Rectal smooth muscle tissue (tissue), 1 donor: ENCODE results near the gene RPL10.
A peak's percentile ranks its signal among the peaks of the same experiment; 100 is the strongest.

Experiments
- H3K27ac ChIP-seq: one replicate; pipeline ENCODE4 v1.7.0; 2013; ENCODE audit warnings: low read depth, low read length, inconsistent platforms
- H3K27me3 ChIP-seq: one replicate; pipeline ENCODE4 v1.7.0; 2013; ENCODE audit warnings: low read length; ENCODE audit not compliant: control insufficient read depth, insufficient read depth
- H3K36me3 ChIP-seq: one replicate; pipeline ENCODE4 v1.7.0; 2013; ENCODE audit warnings: low read length; ENCODE audit not compliant: control insufficient read depth, insufficient read depth
- H3K4me1 ChIP-seq: one replicate; pipeline ENCODE4 v1.7.0; 2013; ENCODE audit warnings: low read length; ENCODE audit not compliant: control insufficient read depth, insufficient read depth
- H3K4me3 ChIP-seq: one replicate; pipeline ENCODE4 v1.7.0; 2013; ENCODE audit warnings: low read length
- H3K9ac ChIP-seq: one replicate; pipeline ENCODE4 v1.7.0; 2013; ENCODE audit warnings: low read length

Gene RPL10

GRCh38 chrX:154365997-154366665, 32.0 kb upstream of the RPL10 start:
- Histone ChIP-seq H3K27ac (peak overlapping the region; percentile 98), H3K4me3 (peak overlapping the region; percentile 24), H3K36me3 (peaks cover 45% of the 10 kb centered on the region), H3K4me1 (peaks cover 19% of the 10 kb centered on the region), H3K9ac (no peak overlapping the region), H3K27me3 (peaks cover 3% of the 10 kb centered on the region)

GRCh38 chrX:154366666-154367055, 31.5 kb upstream of the RPL10 start:
- Histone ChIP-seq H3K4me3 (peak overlapping the region; percentile 24), H3K27ac (peak overlapping the region; percentile 98), H3K9ac (no peak overlapping the region), H3K4me1 (peaks cover 19% of the 10 kb centered on the region), H3K27me3 (peaks cover 3% of the 10 kb centered on the region), H3K36me3 (peaks cover 42% of the 10 kb centered on the region)

DNA sequence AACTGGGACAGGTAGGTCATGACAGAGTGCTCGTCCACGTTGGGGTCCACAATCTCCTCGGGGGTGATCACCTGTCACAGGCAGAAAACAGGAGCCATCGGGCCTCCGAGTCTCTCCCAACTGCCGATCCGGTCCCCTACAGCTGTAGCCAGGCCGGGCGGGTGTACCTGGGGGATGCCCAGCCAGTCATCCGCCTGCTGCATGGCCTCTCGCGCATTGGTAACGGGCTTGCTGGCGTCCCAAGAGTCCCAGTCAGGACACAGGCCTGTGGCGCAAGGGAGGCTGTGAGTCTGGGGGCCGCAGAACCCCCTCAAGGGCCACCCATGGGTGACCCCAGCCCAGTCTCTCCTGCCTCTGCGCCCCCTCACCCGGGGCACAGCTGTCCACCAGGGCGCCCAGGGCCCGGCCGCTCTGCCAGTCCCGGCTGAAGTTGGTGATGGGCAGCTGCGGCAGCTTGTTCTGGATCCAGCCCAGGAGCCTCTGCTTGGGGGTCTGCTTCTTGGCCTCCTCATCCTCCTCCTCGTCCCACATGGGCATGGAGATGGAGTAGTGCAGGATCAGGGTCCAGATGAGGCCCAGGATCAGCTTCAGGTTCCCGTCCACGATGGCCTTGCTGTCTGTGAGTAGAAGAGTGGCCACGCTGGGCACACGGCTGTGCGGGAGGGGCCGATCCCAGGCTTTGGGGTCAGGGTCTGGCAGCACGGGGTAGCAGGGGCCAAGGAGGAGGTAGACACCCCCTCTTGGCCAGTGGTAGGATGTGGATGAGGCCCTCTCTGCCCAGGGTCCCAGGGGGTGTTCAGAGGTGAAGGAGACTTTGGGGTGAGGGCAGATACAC, 30.5 kb upstream of the RPL10 start:
- H3K9ac ChIP-seq: no peak overlapping the region
- H3K27me3 ChIP-seq: peaks cover 5% of the 10 kb centered on the region
- H3K27ac ChIP-seq: peak overlapping the region; percentile 98
- H3K4me1 ChIP-seq: peaks cover 19% of the 10 kb centered on the region
- peak overlapping the region; percentile 47 for H3K4me3 ChIP-seq
- peaks cover 33% of the 10 kb centered on the region for H3K36me3 ChIP-seq

GRCh38 chrX:154368630-154369448, 29.3 kb upstream of the RPL10 start:
- Histone ChIP-seq H3K4me1 (peaks cover 15% of the 10 kb centered on the region), H3K9ac (peak overlapping the region; percentile 41), H3K4me3 (peak overlapping the region; percentile 71), H3K27ac (peak overlapping the region; percentile 98), H3K27me3 (peaks cover 5% of the 10 kb centered on the region), H3K36me3 (peaks cover 27% of the 10 kb centered on the region)

GRCh38 chrX:154369449-154370299, 28.5 kb upstream of the RPL10 start:
- Histone ChIP-seq H3K4me3 (peak overlapping the region; percentile 77), H3K4me1 (peaks cover 15% of the 10 kb centered on the region), H3K27me3 (peaks cover 5% of the 10 kb centered on the region), H3K36me3 (peaks cover 19% of the 10 kb centered on the region), H3K27ac (peak overlapping the region; percentile 98), H3K9ac (peak overlapping the region; percentile 60)

DNA sequence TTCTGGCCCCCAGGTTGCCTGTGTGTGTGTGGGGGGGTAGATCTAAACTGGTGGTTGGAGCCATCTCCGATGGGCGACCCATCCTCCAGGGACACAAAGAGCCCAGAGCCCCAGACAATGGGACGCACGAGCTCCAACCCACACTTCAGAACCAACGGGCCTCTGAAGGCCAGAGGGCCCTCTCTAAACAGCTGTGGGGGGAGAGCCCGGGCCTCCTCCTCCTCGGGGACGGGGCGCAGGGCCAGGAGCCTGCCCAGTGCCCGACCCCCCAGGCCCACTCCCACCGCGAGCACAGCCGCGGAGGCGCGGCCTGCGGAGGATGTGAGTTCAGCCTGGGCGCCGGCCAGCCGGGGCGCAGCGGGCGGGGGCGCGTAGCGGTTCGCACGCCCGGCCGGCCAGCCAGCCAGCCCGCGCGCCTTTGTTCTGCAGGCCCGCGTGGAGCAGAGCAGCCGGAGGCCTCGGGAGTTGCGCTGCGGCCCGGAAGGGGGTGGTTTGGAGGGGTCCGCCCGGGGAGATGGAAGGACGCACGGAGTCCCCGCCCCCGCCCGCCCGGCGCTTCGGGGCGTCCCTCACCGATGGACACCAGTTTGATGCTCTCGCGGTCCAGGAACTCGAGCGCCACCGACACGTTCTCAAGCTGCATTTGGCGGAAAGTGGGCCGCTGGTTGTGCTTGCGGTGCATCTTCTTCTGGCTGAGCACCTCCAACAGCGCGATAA, 27.7 kb upstream of the RPL10 start:
- peaks cover 5% of the 10 kb centered on the region for H3K27me3 ChIP-seq
- peak overlapping the region; percentile 77 for H3K4me3 ChIP-seq
- H3K27ac ChIP-seq: peak overlapping the region; percentile 98
- H3K4me1 ChIP-seq: peaks cover 15% of the 10 kb centered on the region
- H3K9ac ChIP-seq: peak overlapping the region; percentile 60
- H3K36me3 ChIP-seq: peaks cover 18% of the 10 kb centered on the region

DNA sequence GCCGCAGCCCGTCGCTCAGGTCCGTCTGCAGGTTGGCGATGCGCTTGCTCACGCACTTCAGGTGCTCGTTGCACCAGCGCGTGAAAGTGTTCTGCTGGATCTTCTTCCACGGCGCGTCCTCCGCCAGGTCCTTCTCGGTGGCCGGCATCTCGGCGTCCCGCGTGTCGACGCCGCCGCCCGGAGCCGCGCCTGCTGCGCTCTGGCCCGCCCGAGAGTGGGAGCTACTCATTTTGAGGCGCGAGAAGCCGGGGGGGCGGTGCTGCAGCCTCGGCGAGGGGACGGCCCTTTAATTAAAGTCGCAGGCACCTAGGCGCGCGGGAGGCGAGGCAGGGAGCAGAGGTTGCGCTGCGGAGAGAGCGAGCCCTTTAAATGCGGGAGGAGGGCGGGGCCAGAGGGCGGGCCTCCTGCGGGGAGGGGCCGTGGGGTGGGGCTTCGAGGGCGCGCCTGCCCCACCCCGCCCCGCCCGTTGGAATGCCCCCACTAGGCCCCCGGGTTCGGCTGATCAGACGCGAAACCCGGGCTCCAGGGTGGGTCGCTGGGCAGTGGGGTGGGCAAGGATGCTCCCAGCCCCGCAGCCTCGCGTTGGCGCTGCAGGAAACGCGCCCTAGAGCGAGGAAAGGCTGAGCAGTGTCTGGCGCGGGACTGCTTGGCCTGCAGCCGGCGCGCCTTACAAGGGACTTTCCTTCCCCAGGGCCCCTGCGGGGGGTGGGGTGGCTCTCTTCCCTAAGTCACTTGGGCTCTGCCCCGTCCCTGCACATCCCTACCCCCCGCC, 27.0 kb upstream of the RPL10 start:
- Histone ChIP-seq H3K9ac (no peak overlapping the region), H3K4me3 (peak overlapping the region; percentile 77), H3K27me3 (peaks cover 5% of the 10 kb centered on the region), H3K4me1 (peaks cover 14% of the 10 kb centered on the region), H3K27ac (peak overlapping the region; percentile 98), H3K36me3 (peaks cover 14% of the 10 kb centered on the region)

DNA sequence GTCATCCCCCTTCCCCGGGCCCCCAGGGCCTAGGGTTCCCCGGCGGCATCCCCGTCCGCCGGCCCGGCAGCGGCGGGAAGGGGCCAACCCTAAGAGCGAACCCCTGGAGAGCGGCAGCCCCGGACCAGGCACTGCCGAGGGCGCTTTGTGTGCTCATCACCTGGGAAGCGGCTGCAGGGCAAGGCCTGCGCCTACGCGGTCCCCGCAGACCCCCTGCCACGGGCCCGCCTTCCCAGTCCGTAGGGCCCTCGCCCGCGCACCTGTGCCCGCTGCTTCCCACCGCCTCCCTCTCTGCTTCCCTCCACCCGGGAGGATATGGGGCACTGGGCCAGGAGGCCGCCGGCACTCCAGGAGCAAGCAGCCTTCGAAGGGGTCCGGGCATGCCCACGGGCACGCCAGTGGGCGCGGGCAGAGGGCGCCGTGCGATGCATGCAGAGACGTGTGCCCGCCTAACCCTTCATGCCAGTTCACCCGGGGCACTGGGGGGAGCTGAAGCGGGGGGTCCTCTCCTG, 26.3 kb upstream of the RPL10 start:
- Histone ChIP-seq H3K4me1 (peaks cover 13% of the 10 kb centered on the region), H3K9ac (peak overlapping the region; percentile 64), H3K27me3 (peaks cover 5% of the 10 kb centered on the region), H3K27ac (peak overlapping the region; percentile 98), H3K36me3 (peaks cover 8% of the 10 kb centered on the region), H3K4me3 (peak overlapping the region; percentile 71)

DNA sequence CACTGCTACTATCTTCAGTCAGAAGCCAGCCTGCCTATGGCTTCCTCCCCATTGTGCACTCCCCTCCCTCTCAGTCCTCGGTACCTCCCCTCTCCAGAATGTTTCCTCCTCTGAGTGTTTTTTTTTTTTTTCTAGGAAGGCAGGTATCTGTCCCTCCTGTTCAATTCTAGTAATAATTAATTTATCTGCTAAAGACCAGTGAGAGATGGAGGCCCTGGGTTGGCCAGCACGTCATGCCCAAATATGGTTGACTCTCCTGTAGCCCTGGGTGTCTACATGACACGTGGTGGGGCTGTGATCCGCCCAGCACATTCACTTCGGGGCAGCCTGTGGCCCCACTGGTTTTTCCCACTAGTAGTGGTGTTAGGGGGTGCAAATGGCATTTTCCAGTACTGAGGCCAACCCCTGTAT, 25.6 kb upstream of the RPL10 start:
- Histone ChIP-seq H3K27me3 (peaks cover 5% of the 10 kb centered on the region), H3K4me1 (peaks cover 13% of the 10 kb centered on the region), H3K9ac (no peak overlapping the region), H3K4me3 (peak overlapping the region; percentile 71), H3K36me3 (peaks cover 4% of the 10 kb centered on the region), H3K27ac (peak overlapping the region; percentile 98)

DNA sequence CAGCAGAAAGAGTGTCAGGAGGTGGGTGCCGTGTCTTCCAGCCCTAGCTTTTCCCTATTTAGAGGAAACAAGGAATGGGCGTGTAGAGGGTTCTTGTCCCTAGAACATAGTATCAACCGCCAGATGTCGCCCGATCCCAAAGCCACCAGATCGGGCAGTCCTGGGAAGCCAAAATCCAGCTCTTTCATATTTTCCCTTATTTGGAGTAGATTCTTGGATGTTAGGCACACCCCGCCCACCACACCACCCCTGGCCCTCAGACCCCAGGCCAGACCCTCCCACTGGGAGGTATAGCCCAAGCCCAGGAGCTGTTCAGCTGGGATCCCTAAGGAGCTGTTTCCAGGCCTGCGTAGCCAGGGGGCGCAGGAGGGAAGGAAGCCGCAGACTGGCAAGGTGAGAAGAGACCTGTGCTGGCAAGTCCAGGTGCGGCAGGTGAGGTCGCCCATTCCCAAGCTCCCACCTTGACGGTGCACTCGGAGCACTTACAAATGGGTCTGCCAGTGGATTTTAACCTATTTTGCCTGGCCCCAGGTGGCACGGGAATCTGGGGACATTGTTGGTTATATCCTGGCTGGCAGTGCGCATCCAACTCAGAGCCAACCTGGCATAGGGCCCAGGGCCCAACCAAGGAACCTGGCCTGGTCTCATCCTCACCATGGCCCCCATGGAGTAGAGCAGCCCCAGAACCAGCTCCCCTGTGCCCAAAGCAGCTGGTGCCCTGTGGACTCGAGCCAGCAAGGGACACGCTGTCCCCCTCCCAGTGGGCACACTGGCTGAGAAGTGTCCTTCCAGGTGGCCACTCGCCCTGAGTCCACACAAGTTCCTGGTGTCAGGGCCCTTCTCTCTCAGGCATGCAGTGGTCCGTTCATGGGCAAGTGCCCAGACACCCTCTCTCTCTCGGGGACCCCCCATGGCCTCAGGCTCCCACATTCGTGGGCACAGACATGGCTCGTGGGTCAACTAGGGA, 24.6 kb upstream of the RPL10 start:
- peak overlapping the region; percentile 98 for H3K27ac ChIP-seq
- H3K27me3 ChIP-seq: peaks cover 5% of the 10 kb centered on the region
- peaks cover 9% of the 10 kb centered on the region for H3K4me1 ChIP-seq
- peaks cover 4% of the 10 kb centered on the region for H3K36me3 ChIP-seq
- H3K9ac ChIP-seq: peak overlapping the region; percentile 74
- peak overlapping the region; percentile 71 for H3K4me3 ChIP-seq
